A673 (cell line): Measurements from ENCODE around the gene EML3.

Source experiments
- CTCF ChIP-seq: fragments of 300-800, 200-600 bp; sonication (generic); conservative IDR thresholded peaks from 2 replicates; pipeline ENCODE4 v1.5.1; 2017; ENCODE audit warnings: low read depth, mild to moderate bottlenecking, antibody characterized with exemption, low read length, moderate library complexity, mixed read lengths
- EZH2 ChIP-seq: fragments of 200-600 bp; sonication (generic); IDR thresholded peaks from 2 replicates; pipeline ENCODE4 v1.6.1; 2017; ENCODE audit warnings: borderline replicate concordance, low read depth, mild to moderate bottlenecking, mixed read lengths, antibody characterized with exemption, low read length; ENCODE audit not compliant: poor library complexity, severe bottlenecking

GRCh38 chr11:62645946-62646824 lies 33.6 kb upstream of the EML3 start, which contains the start of gene GANAB:
- TF ChIP-seq CTCF (no peak), EZH2 (no peak)
